ENCODE measurements around the gene OR2M5. TPM values are rescaled to one million over a fixed set of nuclear protein-coding genes. Genes with fewer than 3 reads are reported as not detected.

The OR2M5 gene
- not detected for polyA plus RNA-seq (ENCODE audit: insufficient read length in 12 of 12)
- long read RNA-seq, donor 1: 0 reads
- long read RNA-seq, donor 2: 0 reads
- long read RNA-seq, donor 3: 0 reads
- long read RNA-seq, donor 4: 0 reads
- long read RNA-seq, donor 5: 0 reads
- long read RNA-seq, donor 6: 0 reads
- long read RNA-seq, donor 7: 0 reads
- long read RNA-seq, donor 8: 0 reads
- long read RNA-seq, donor 9: 0 reads
- long read RNA-seq, donor 10: 0 reads
- long read RNA-seq, donor 11: 0 reads

GRCh38 chr1:248144513-248145198 lies at the start of gene OR2M5:
Gene OR2M5 (plus strand): TSS chr1:248145148. CDS start chr1:248145148, 0 bp downstream.
- no peak for DNase-seq

GRCh38 chr1:248098529-248098928 lies 46.4 kb upstream of the OR2M5 start:
- DNase-seq: no peak

- no peak for DNase-seq
Observed at GRCh38 chr1:248102847-248103246, 42.1 kb upstream of the OR2M5 start.

GRCh38 chr1:248111157-248111556 lies 33.8 kb upstream of the OR2M5 start:
- DNase-seq: no peak

GRCh38 chr1:248114890-248115289 lies 30.1 kb upstream of the OR2M5 start:
- DNase-seq: no peak

- no peak for DNase-seq
Observed at GRCh38 chr1:248127653-248128052, 17.3 kb upstream of the OR2M5 start.

GRCh38 chr1:248136811-248137210 lies 8.1 kb upstream of the OR2M5 start:
- no peak for DNase-seq

GRCh38 chr1:248140846-248141245 lies 4.1 kb upstream of the OR2M5 start:
- no peak for DNase-seq

- DNase-seq: no peak
Observed at GRCh38 chr1:248143311-248143710, 1.6 kb upstream of the OR2M5 start.

GRCh38 chr1:248152056-248152827 lies 7.3 kb downstream of the OR2M5 start:
- DNase-seq: no peak

GRCh38 chr1:248155927-248156326 lies 11.0 kb downstream of the OR2M5 start:
- DNase-seq: no peak

- no peak for DNase-seq
Observed at GRCh38 chr1:248158758-248159157, 13.8 kb downstream of the OR2M5 start.

GRCh38 chr1:248164031-248164430 lies 19.1 kb downstream of the OR2M5 start:
- DNase-seq: no peak

GRCh38 chr1:248165186-248165585 lies 20.2 kb downstream of the OR2M5 start:
- no peak for DNase-seq

GRCh38 chr1:248174521-248174920 lies 29.6 kb downstream of the OR2M5 start, which contains the start of gene OR2M2:
Gene OR2M2 (plus strand): TSS chr1:248174821. CDS start chr1:248179986, 5,165 bp downstream.
- no peak for DNase-seq

GRCh38 chr1:248183996-248184395 lies 39.0 kb downstream of the OR2M5 start:
- no peak for DNase-seq

GRCh38 chr1:248187363-248187762 lies 42.4 kb downstream of the OR2M5 start:
- DNase-seq: no peak

- DNase-seq: no peak
Observed at GRCh38 chr1:248189026-248189425, 44.1 kb downstream of the OR2M5 start.

GRCh38 chr1:248194117-248194516 lies 49.2 kb downstream of the OR2M5 start:
- no peak for DNase-seq
